Brain microvascular endothelial cell (primary cell): Measurements from ENCODE around the gene KLHL17.

Experiments
- DNase-seq: peaks from one replicate; pipeline ENCODE4 v3.0.0-alpha.2; 2020
- H3K27ac ChIP-seq: fragments of 250-450 bp; sonication (Bioruptor Pico); 2 replicates; pipeline ENCODE4 v1.5.1; 2020; ENCODE audit warnings: mild to moderate bottlenecking, moderate library complexity
- H3K27me3 ChIP-seq: fragments of 250-450 bp; sonication (Bioruptor Pico); replicated peaks from 2 replicates; pipeline ENCODE4 v1.5.1; 2020; ENCODE audit warnings: mild to moderate bottlenecking
- H3K36me3 ChIP-seq: fragments of 250-450 bp; sonication (Bioruptor Pico); replicated peaks from 2 replicates; pipeline ENCODE4 v1.5.1; 2020; ENCODE audit warnings: mild to moderate bottlenecking
- H3K4me3 ChIP-seq: 2 replicates; pipeline ENCODE4 v1.5.1; 2011; ENCODE audit warnings: low read depth, mild to moderate bottlenecking, control low read depth, low read length, moderate library complexity
- CTCF ChIP-seq: IDR thresholded peaks from 2 replicates; pipeline ENCODE4 v1.5.1; 2011; ENCODE audit warnings: low read depth, mild to moderate bottlenecking, moderate library complexity, low read length, control low read depth, inconsistent platforms; ENCODE audit errors: missing control alignments
- in situ Hi-C: cut with HindIII; loops from 2 replicates; pipeline ENCODE4 v1.10.0; 2017; ENCODE audit warnings: low sequenced_read_pairs, low pct_ligation_motif_present

KLHL17 gene

DNA sequence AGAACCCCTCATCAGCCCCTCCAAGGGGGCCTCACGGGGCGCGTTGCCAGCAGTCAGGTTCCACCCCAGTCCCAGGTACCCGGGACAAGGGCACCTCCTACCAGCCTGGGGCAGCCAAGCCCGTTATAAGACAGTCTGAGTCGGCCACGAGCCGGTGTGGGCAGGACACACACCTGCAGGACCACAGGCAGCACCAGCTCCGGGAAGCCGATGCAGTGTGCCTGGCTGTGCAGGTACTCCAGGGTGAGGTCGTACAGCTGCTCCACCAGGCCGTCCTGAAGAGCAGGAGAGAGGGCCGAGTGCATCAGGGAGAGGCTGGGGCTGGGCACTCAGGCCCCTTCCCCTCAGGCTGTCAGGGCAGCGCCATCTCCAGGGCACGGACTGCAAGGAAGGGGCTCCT, 12.4 kb upstream of the KLHL17 start:
- Histone ChIP-seq H3K4me3 (no peak overlapping the region), H3K27me3 (no peaks in the 10 kb centered on the region), H3K36me3 (peaks cover 70% of the 10 kb centered on the region), H3K27ac (no peak overlapping the region)
- in situ Hi-C loops, result no loop called here
- DNase-seq, result no peak
- peak; percentile 8 for TF ChIP-seq CTCF

DNA sequence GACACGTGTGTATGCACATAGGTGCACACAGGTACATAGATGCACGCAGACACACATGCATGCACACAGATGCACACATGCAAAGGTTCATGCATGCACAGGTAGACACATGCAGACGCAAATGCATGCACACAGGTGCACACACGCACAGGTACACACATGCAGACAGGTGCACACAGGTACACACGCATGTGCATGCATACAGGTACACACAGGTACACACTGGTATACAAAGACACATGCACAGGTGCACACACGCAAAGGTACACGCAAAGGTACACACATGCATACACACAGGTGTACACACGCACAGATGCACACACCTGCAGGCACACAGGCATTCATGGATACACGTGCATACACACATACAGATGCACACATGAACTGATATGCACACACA, 10.1 kb upstream of the KLHL17 start:
- in situ Hi-C loops, result no loop called here
- Histone ChIP-seq H3K4me3 (no peak overlapping the region), H3K27ac (no peak overlapping the region), H3K36me3 (peaks cover 86% of the 10 kb centered on the region), H3K27me3 (no peaks in the 10 kb centered on the region)
- DNase-seq, result no peak
- no peak for TF ChIP-seq CTCF

- H3K36me3 ChIP-seq, result peaks cover 86% of the 10 kb centered on the region
- TF ChIP-seq CTCF, result no peak
- no peak for DNase-seq
Measured at GRCh38 chr1:950881-951280, 9.5 kb upstream of the KLHL17 start.

GRCh38 chr1:951364-951763, 9.0 kb upstream of the KLHL17 start:
- Histone ChIP-seq H3K36me3 (peaks cover 86% of the 10 kb centered on the region), H3K27ac (no peak overlapping the region), H3K4me3 (no peak overlapping the region), H3K27me3 (no peaks in the 10 kb centered on the region)
- peak; percentile 77 for TF ChIP-seq CTCF
- DNase-seq, result no peak
- in situ Hi-C loops, result no loop called here

More at GRCh38 chr1:950881-951280, 9.5 kb upstream of the KLHL17 start:
- no peak overlapping the region for H3K4me3 ChIP-seq
- in situ Hi-C loops, result no loop called here
- no peak overlapping the region for H3K27ac ChIP-seq
- no peaks in the 10 kb centered on the region for H3K27me3 ChIP-seq

DNA sequence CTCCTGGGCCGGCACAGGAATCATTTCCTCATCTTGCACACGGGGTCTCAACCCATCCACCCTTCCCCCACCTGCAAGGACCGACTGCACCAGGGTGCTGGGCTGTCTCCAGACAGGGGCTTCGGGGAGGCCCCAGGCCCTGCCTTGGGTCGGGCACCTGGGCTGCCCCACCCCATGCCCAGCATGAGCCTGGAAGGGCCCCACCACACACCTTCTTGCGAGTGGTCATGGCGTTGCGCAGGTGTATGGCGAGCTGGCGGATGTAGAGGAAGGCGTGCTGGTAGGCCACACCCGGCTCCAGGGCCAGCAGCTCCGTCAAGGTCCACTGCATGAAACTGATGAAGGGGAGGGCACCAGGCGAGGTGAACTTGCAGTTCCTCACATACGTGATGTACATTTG, 8.2 kb upstream of the KLHL17 start:
- TF ChIP-seq CTCF, result no peak
- H3K27ac ChIP-seq, result no peak overlapping the region
- DNase-seq, result no peak
- H3K27me3 ChIP-seq, result no peaks in the 10 kb centered on the region
- in situ Hi-C loops, result no loop called here
- H3K4me3 ChIP-seq, result no peak overlapping the region
- peaks cover 84% of the 10 kb centered on the region for H3K36me3 ChIP-seq

- H3K4me3 ChIP-seq, result no peak overlapping the region
- no peaks in the 10 kb centered on the region for H3K27me3 ChIP-seq
- no peak for TF ChIP-seq CTCF
- no peak for DNase-seq
- peaks cover 80% of the 10 kb centered on the region for H3K36me3 ChIP-seq
- H3K27ac ChIP-seq, result no peak overlapping the region
- in situ Hi-C loops, result no loop called here
Measured at GRCh38 chr1:952603-953002, 7.8 kb upstream of the KLHL17 start.
